GM12865 (cell line): ENCODE results near the gene HMSD.
"Not testable (repeated sequence)": the region's sequence is repeated elsewhere in the genome, so short reads cannot be mapped to it uniquely, and the experiment has no call there.

Source experiments
- DNase-seq: peaks from one replicate; pipeline ENCODE4 v3.0.0; 2010; ENCODE audit warnings: low read depth
- H3K4me3 ChIP-seq: 2 replicates; pipeline ENCODE4 v1.5.1; 2011; ENCODE audit warnings: mild to moderate bottlenecking, low read depth, low read length, control low read depth
- TF ChIP-seq, protein P1 (sequence below): IDR thresholded peaks from 2 replicates; pipeline ENCODE4 v1.5.1; 2011; ENCODE audit warnings: low read length, control low read depth, low read depth, inconsistent platforms; ENCODE audit not compliant: insufficient read depth; ENCODE audit errors: missing control alignments

Gene HMSD

DNA sequence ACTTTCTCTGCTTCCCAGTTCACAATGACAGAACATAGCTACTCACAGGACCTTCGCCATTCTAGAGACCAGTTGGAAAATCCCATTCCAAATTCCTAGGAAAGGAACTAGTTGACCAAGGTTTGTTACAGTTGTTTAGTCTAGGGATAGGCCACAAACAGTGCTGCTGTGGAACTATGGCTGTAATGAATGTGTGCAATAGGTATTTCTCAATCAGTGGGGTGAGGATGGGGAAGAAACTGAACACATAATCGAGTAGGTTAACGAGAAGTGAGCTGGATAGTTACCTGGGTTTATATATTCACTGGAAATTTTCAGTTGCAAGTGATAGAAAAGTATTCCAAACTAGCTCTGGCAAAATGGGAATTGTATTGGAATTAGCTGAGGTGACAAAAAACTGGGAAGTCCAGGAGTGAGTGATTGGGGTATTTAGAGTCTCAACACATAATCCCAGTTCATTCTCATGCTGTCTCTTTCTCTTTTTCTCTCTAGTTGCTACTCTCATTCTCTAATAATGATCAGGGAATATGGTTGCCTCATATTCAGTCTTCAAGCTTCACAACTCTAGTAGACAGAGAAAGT is 18.2 kb upstream of the HMSD start:
- DNase-seq: no peak
- TF ChIP-seq, protein P1, sequence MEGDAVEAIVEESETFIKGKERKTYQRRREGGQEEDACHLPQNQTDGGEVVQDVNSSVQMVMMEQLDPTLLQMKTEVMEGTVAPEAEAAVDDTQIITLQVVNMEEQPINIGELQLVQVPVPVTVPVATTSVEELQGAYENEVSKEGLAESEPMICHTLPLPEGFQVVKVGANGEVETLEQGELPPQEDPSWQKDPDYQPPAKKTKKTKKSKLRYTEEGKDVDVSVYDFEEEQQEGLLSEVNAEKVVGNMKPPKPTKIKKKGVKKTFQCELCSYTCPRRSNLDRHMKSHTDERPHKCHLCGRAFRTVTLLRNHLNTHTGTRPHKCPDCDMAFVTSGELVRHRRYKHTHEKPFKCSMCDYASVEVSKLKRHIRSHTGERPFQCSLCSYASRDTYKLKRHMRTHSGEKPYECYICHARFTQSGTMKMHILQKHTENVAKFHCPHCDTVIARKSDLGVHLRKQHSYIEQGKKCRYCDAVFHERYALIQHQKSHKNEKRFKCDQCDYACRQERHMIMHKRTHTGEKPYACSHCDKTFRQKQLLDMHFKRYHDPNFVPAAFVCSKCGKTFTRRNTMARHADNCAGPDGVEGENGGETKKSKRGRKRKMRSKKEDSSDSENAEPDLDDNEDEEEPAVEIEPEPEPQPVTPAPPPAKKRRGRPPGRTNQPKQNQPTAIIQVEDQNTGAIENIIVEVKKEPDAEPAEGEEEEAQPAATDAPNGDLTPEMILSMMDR: no peak
- no peak overlapping the region for H3K4me3 ChIP-seq

DNA sequence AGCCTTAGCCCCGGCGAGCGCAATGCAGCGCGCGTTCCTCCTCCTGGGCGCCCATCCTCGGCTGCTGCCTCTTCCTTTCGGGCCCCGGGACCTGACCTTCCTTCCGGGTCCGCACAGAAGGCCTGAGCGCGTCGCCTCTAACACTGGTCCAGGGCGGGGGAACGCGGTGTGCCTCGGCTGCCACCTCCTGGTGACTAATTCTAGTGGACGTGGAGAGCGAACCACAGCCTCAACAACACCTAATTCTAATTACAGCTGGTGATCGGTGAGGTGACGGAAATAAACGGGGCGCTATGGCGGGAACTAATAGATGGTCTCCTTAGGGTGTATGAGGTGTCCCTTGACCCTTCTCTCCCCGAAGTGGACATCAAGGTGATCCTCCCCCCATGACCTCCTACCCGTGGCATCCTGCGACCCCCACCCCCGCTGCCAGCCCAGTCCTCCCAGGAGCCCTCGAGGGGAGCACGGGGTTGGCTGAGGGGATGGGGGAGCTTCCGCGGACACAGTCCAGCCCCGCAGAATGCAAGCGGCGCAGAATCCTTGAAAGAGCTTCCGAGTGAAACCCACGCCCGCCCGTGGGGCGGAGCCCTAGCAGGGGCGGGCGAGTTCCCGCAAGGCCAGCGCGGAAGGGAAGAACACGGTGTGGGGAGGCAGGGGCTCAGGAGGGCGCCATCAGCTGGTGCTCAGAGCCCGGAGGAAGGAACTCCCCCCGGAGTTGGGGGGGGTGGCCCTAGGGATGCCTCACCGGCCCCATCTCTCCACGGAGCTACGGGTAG is 12.8 kb upstream of the HMSD start:
- TF ChIP-seq, protein P1: peak; percentile 76
- peak; percentile 94 for DNase-seq
- H3K4me3 ChIP-seq: peak overlapping the region; percentile 82

DNA sequence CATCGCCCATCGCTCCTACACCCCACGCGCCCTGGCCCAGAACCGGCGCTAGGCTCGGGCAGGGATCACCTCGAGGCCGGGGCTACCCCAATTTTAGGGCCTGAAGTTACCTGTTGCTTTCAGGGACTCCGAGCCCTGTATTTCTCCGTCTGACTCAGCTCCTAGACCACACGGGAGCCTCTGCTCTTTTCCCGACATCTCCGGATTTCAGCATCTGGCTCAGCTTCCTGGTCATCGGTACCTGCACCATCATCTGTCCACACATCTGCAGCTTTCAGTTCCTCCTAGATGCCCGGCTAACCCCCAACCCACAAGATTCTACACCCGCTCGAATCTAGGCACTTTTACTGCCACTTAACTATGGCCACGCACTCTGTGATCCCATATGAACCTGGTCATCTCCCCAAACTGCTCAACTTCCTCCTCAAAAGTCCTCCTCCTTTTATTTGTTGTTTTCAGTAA is 12.1 kb upstream of the HMSD start:
- peak overlapping the region; percentile 82 for H3K4me3 ChIP-seq
- peak; percentile 63 for DNase-seq
- TF ChIP-seq, protein P1: no peak

DNA sequence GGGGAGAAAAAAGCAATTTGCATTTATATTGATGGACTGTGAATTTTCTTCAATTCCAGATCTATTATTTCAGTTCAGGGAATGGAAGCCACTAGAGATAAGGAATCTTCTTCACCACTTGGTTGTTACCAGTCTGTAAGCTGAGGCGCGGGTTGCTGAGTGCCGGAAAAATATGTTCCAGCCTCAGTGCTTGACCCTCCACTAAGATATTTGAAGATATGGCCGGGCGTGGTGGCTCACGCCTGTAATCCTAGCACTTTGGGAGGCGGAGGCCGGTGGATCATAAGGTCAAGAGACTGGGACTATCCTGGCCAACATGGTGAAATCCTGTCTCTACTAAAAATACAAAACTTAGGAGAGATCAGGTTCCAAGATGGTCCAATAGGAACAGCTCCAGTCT is 9.1 kb upstream of the HMSD start:
- no peak for DNase-seq
- H3K4me3 ChIP-seq: no peak overlapping the region
- TF ChIP-seq, protein P1: no peak

DNA sequence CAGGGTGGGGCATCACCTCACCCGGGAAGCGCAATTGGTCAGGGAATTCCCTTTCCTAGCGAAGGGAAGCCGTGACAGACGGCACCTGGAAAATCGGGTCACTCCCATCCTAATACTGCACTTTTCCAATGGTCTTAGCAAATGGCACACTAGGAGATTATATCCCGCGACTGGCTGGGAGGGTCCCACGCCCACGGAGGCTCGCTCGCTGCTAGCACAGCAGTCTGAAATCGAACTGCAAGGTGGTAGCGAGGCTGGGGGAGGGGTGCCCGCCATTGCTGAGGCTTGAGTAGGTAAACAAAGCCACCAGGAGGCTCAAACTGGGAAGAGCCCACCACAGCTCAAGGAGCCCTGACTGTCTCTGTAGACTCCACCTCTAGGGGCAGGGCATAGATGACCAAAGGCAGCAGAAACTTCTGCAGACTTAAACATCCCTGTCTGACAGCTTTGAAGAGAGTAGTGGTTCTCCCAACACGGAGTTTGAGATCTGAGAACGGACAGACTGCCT is 8.5 kb upstream of the HMSD start:
- not testable (repeated sequence) for DNase-seq, H3K4me3 ChIP-seq

DNA sequence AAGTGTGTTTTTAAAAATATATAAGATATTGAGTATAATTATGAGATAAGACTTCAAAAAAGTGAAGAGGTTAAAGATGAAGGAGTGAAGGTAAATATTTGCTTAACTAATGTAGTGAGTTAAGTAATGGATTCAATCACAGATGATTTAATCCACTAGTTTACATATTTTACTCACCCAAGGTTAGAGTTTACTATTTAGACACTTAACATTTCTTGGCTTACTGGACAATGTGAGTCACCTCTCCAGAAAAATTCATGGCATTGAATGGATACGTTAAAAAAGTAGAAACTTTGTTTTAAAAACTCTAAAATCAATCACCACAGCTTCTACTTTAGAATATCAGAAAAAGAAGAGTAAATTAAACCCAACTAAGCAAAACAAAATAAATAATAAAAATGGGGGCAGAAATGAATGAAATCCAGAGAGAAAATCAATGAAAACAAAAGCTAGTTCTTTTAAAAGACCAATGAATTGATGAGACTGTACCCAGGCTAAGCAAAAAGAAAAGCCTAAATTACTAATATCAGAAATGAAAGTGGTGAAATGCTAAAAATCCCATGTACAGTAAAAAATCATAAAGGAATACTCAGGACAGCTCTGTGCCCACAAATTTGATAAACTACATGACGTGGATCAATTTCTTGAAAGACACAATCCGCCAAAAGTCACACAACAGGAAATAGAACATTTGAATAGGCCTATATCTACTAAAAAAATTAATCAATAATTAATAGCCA is 1.9 kb upstream of the HMSD start:
- DNase-seq: no peak
- TF ChIP-seq, protein P1: no peak

DNA sequence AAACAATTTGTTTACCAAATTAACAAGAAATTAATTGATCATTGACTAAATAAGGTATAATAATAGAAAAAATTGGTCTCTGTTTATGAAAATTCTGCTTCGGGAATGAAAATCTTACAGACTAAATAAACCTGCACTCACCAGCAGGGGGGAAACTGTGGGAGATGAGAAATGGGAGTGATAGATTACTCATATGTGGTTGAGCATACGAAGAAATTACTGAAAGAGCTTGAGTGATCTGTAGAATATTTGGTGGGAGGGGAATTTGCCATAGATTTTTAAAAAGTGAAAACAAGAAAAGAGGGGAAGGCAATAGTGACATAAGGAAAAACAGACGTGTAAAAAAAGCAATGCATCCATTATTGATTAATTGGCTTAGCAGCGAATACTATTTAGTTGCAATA is 2.2 kb downstream of the HMSD start:
- TF ChIP-seq, protein P1: peak; percentile 42
- peak; percentile 73 for DNase-seq
- peak overlapping the region; percentile 96 for H3K4me3 ChIP-seq

More for the DNA sequence above, 1.9 kb upstream of the HMSD start:
- no peak overlapping the region for H3K4me3 ChIP-seq
